Measurements from ENCODE around the gene KRT84.

Gene KRT84

GRCh38 chr12:52369211-52369610 lies 16.2 kb downstream of the KRT84 start:
- no peak overlapping the region for H3K9ac ChIP-seq (ENCODE audit: low read length)
- H3K36me3 ChIP-seq (ENCODE audit: control insufficient read depth, insufficient read depth, low read length), result no peaks in the 10 kb centered on the region
- no peak overlapping the region for H3K27ac ChIP-seq (ENCODE audit: low read depth, low read length)
- no peaks in the 10 kb centered on the region for H3K9me3 ChIP-seq (ENCODE audit: control insufficient read depth, insufficient read depth, low read depth, low read length)
- peaks cover 7% of the 10 kb centered on the region; the same call in 1 of the 2 replicates for H3K27me3 ChIP-seq (ENCODE audit: control insufficient read depth, insufficient read depth, low read length)
- no peak overlapping the region for H3K4me3 ChIP-seq (ENCODE audit: low read depth, low read length)
- no peaks in the 10 kb centered on the region for H3K4me1 ChIP-seq (ENCODE audit: control insufficient read depth, insufficient read depth, low read length)

GRCh38 chr12:52368508-52368907 lies 16.9 kb downstream of the KRT84 start:
- no peaks in the 10 kb centered on the region for H3K4me1 ChIP-seq (ENCODE audit: control insufficient read depth, insufficient read depth, low read length)
- no peaks in the 10 kb centered on the region for H3K9me3 ChIP-seq (ENCODE audit: control insufficient read depth, insufficient read depth, low read depth, low read length)
- no peaks in the 10 kb centered on the region for H3K36me3 ChIP-seq (ENCODE audit: control insufficient read depth, insufficient read depth, low read length)
- H3K27ac ChIP-seq (ENCODE audit: low read depth, low read length), result no peak overlapping the region
- peaks cover 7% of the 10 kb centered on the region; the same call in 1 of the 2 replicates for H3K27me3 ChIP-seq (ENCODE audit: control insufficient read depth, insufficient read depth, low read length)
- H3K9ac ChIP-seq (ENCODE audit: low read length), result no peak overlapping the region
- no peak overlapping the region for H3K4me3 ChIP-seq (ENCODE audit: low read depth, low read length)

- no peak overlapping the region for H3K27ac ChIP-seq (ENCODE audit: low read depth, low read length)
- no peaks in the 10 kb centered on the region for H3K9me3 ChIP-seq (ENCODE audit: control insufficient read depth, insufficient read depth, low read depth, low read length)
- no peaks in the 10 kb centered on the region for H3K36me3 ChIP-seq (ENCODE audit: control insufficient read depth, insufficient read depth, low read length)
- H3K9ac ChIP-seq (ENCODE audit: low read length), result no peak overlapping the region
- no peak overlapping the region for H3K4me3 ChIP-seq (ENCODE audit: low read depth, low read length)
- peaks cover 7% of the 10 kb centered on the region; the same call in 1 of the 2 replicates for H3K27me3 ChIP-seq (ENCODE audit: control insufficient read depth, insufficient read depth, low read length)
- H3K4me1 ChIP-seq (ENCODE audit: control insufficient read depth, insufficient read depth, low read length), result no peaks in the 10 kb centered on the region
Observed at GRCh38 chr12:52367876-52368275, 17.6 kb downstream of the KRT84 start.

GRCh38 chr12:52366738-52367485 lies 18.5 kb downstream of the KRT84 start, which contains the start of gene KRT85:
Gene KRT85, minus strand, starts transcription at chr12:52367481. Its CDS starts 76 bp downstream, at chr12:52367405.
- Histone ChIP-seq H3K9ac (ENCODE audit: low read length) (no peak within 1 kb of the TSS), H3K36me3 (ENCODE audit: control insufficient read depth, insufficient read depth, low read length) (no peaks in the 10 kb centered on the region), H3K27me3 (ENCODE audit: control insufficient read depth, insufficient read depth, low read length) (peaks cover 7% of the 10 kb centered on the region; the same call in 1 of the 2 replicates), H3K27ac (ENCODE audit: low read depth, low read length) (no peak within 1 kb of the TSS), H3K9me3 (ENCODE audit: control insufficient read depth, insufficient read depth, low read depth, low read length) (no peaks in the 10 kb centered on the region), H3K4me1 (ENCODE audit: control insufficient read depth, insufficient read depth, low read length) (no peaks in the 10 kb centered on the region), H3K4me3 (ENCODE audit: low read depth, low read length) (no peak within 1 kb of the TSS)

GRCh38 chr12:52364901-52365489 lies 20.5 kb downstream of the KRT84 start:
- H3K27ac ChIP-seq (ENCODE audit: low read depth, low read length), result no peak overlapping the region
- no peaks in the 10 kb centered on the region for H3K9me3 ChIP-seq (ENCODE audit: control insufficient read depth, insufficient read depth, low read depth, low read length)
- no peak overlapping the region for H3K4me3 ChIP-seq (ENCODE audit: low read depth, low read length)
- peaks cover 7% of the 10 kb centered on the region; the same call in 1 of the 2 replicates for H3K27me3 ChIP-seq (ENCODE audit: control insufficient read depth, insufficient read depth, low read length)
- H3K36me3 ChIP-seq (ENCODE audit: control insufficient read depth, insufficient read depth, low read length), result no peaks in the 10 kb centered on the region
- H3K4me1 ChIP-seq (ENCODE audit: control insufficient read depth, insufficient read depth, low read length), result no peaks in the 10 kb centered on the region
- no peak overlapping the region for H3K9ac ChIP-seq (ENCODE audit: low read length)

- no peaks in the 10 kb centered on the region for H3K4me1 ChIP-seq (ENCODE audit: control insufficient read depth, insufficient read depth, low read length)
- H3K27ac ChIP-seq (ENCODE audit: low read depth, low read length), result no peak overlapping the region
- no peaks in the 10 kb centered on the region for H3K36me3 ChIP-seq (ENCODE audit: control insufficient read depth, insufficient read depth, low read length)
- H3K4me3 ChIP-seq (ENCODE audit: low read depth, low read length), result no peak overlapping the region
- H3K9me3 ChIP-seq (ENCODE audit: control insufficient read depth, insufficient read depth, low read depth, low read length), result no peaks in the 10 kb centered on the region
- no peak overlapping the region for H3K9ac ChIP-seq (ENCODE audit: low read length)
- H3K27me3 ChIP-seq (ENCODE audit: control insufficient read depth, insufficient read depth, low read length), result peaks cover 7% of the 10 kb centered on the region; the same call in 1 of the 2 replicates
Observed at GRCh38 chr12:52364061-52364460, 21.4 kb downstream of the KRT84 start.

GRCh38 chr12:52363111-52363679 lies 22.3 kb downstream of the KRT84 start:
- H3K27ac ChIP-seq (ENCODE audit: low read depth, low read length), result no peak overlapping the region
- no peaks in the 10 kb centered on the region for H3K36me3 ChIP-seq (ENCODE audit: control insufficient read depth, insufficient read depth, low read length)
- no peaks in the 10 kb centered on the region for H3K4me1 ChIP-seq (ENCODE audit: control insufficient read depth, insufficient read depth, low read length)
- no peaks in the 10 kb centered on the region for H3K9me3 ChIP-seq (ENCODE audit: control insufficient read depth, insufficient read depth, low read depth, low read length)
- peaks cover 7% of the 10 kb centered on the region; the same call in 1 of the 2 replicates for H3K27me3 ChIP-seq (ENCODE audit: control insufficient read depth, insufficient read depth, low read length)
- H3K4me3 ChIP-seq (ENCODE audit: low read depth, low read length), result no peak overlapping the region
- H3K9ac ChIP-seq (ENCODE audit: low read length), result no peak overlapping the region

GRCh38 chr12:52362118-52362726 lies 23.2 kb downstream of the KRT84 start:
- H3K27ac ChIP-seq (ENCODE audit: low read depth, low read length), result no peak overlapping the region
- no peaks in the 10 kb centered on the region for H3K36me3 ChIP-seq (ENCODE audit: control insufficient read depth, insufficient read depth, low read length)
- H3K27me3 ChIP-seq (ENCODE audit: control insufficient read depth, insufficient read depth, low read length), result no peaks in the 10 kb centered on the region; the same call in 1 of the 2 replicates
- no peak overlapping the region for H3K4me3 ChIP-seq (ENCODE audit: low read depth, low read length)
- no peaks in the 10 kb centered on the region for H3K4me1 ChIP-seq (ENCODE audit: control insufficient read depth, insufficient read depth, low read length)
- H3K9ac ChIP-seq (ENCODE audit: low read length), result no peak overlapping the region
- no peaks in the 10 kb centered on the region for H3K9me3 ChIP-seq (ENCODE audit: control insufficient read depth, insufficient read depth, low read depth, low read length)

GRCh38 chr12:52361553-52361952 lies 23.9 kb downstream of the KRT84 start:
- Histone ChIP-seq H3K27me3 (ENCODE audit: control insufficient read depth, insufficient read depth, low read length) (no peaks in the 10 kb centered on the region; the same call in 1 of the 2 replicates), H3K4me1 (ENCODE audit: control insufficient read depth, insufficient read depth, low read length) (no peaks in the 10 kb centered on the region), H3K27ac (ENCODE audit: low read depth, low read length) (no peak overlapping the region), H3K9ac (ENCODE audit: low read length) (no peak overlapping the region), H3K36me3 (ENCODE audit: control insufficient read depth, insufficient read depth, low read length) (no peaks in the 10 kb centered on the region), H3K9me3 (ENCODE audit: control insufficient read depth, insufficient read depth, low read depth, low read length) (no peaks in the 10 kb centered on the region), H3K4me3 (ENCODE audit: low read depth, low read length) (no peak overlapping the region)

- H3K36me3 ChIP-seq (ENCODE audit: control insufficient read depth, insufficient read depth, low read length), result no peaks in the 10 kb centered on the region
- H3K27ac ChIP-seq (ENCODE audit: low read depth, low read length), result no peak overlapping the region
- no peaks in the 10 kb centered on the region for H3K9me3 ChIP-seq (ENCODE audit: control insufficient read depth, insufficient read depth, low read depth, low read length)
- no peaks in the 10 kb centered on the region for H3K4me1 ChIP-seq (ENCODE audit: control insufficient read depth, insufficient read depth, low read length)
- H3K27me3 ChIP-seq (ENCODE audit: control insufficient read depth, insufficient read depth, low read length), result no peaks in the 10 kb centered on the region; the same call in 1 of the 2 replicates
- H3K9ac ChIP-seq (ENCODE audit: low read length), result no peak overlapping the region
- H3K4me3 ChIP-seq (ENCODE audit: low read depth, low read length), result no peak overlapping the region
Observed at GRCh38 chr12:52360663-52361271, 24.7 kb downstream of the KRT84 start.
